HEK293 (cell line): Measurements from ENCODE around the gene F5.
A peak's percentile ranks its signal among the peaks of the same experiment; 100 is the strongest.

Source experiments
- CTCF ChIA-PET: fragments of 350-600 bp; formaldehyde crosslinking; extraction: SDS; loops from one replicate; lab custom pipeline; 2021; ENCODE audit warnings: antibody characterized with exemption; lab: Yijun Ruan, JAX
- POLR2A ChIA-PET: fragments of 300-600 bp; formaldehyde crosslinking; extraction: SDS; loops from one replicate; lab custom pipeline; 2020; ENCODE audit warnings: antibody characterized with exemption, inconsistent platforms; lab: Yijun Ruan, JAX
- H3K27ac ChIP-seq: fragments of 200-500 bp; sonication (Bioruptor generic); 2 replicates; pipeline ENCODE4 v1.5.1; 2014; ENCODE audit warnings: low read depth, low read length, control low read depth, inconsistent platforms; ENCODE audit errors: extremely low read depth
- H3K36me3 ChIP-seq, 2 experiments: fragments of 200-500 bp in 1 of 2; sonication (Bioruptor generic) in 1 of 2; 1 replicate in 1 of 2; 2 replicates in 1 of 2; pipeline ENCODE4 v1.5.1; 2014 to 2017; ENCODE audit warnings: inconsistent platforms in 2 of 2, low read length in 2 of 2; ENCODE audit not compliant: control insufficient read depth in 2 of 2, insufficient read depth in 1 of 2
- H3K4me1 ChIP-seq: fragments of 200-500 bp; sonication (Bioruptor generic); 2 replicates; pipeline ENCODE4 v1.5.1; 2014; ENCODE audit warnings: mild to moderate bottlenecking, low read length, inconsistent platforms; ENCODE audit not compliant: control insufficient read depth, insufficient read depth
- H3K4me3 ChIP-seq: 2 replicates; pipeline ENCODE4 v1.5.1; 2011; ENCODE audit warnings: low read depth, mild to moderate bottlenecking, control low read depth, low read length, moderate library complexity
- H3K9me3 ChIP-seq: fragments of 200-500 bp; sonication (Bioruptor generic); 2 replicates; pipeline ENCODE4 v1.5.1; 2014; ENCODE audit warnings: low read depth, low read length, inconsistent platforms; ENCODE audit not compliant: control insufficient read depth, insufficient read depth
- GLI4 ChIP-seq: fragments of 450-650 bp; formaldehyde crosslinking; IDR thresholded peaks from 2 replicates; pipeline ENCODE4 v1.5.1; 2016; ENCODE audit warnings: missing biosample characterization, missing genetic modification characterization
- HOXA7 ChIP-seq: sonication (generic); formaldehyde crosslinking; IDR thresholded peaks from 2 replicates; pipeline ENCODE4 v1.8.1; 2022; ENCODE audit warnings: missing genetic modification reagents, borderline replicate concordance
- SCRT2 ChIP-seq: fragments of 450-650 bp; formaldehyde crosslinking; IDR thresholded peaks from 2 replicates; pipeline ENCODE4 v1.5.1; 2016; ENCODE audit warnings: missing biosample characterization, missing genetic modification characterization
- SP2 ChIP-seq: fragments of 450-650 bp; formaldehyde crosslinking; IDR thresholded peaks from 2 replicates; pipeline ENCODE4 v1.5.1; 2016; ENCODE audit warnings: missing biosample characterization, missing genetic modification characterization
- ZBTB11 ChIP-seq: fragments of 450-650 bp; formaldehyde crosslinking; conservative IDR thresholded peaks from 2 replicates; pipeline ENCODE4 v1.5.1; 2016; ENCODE audit warnings: low read depth, missing biosample characterization, missing genetic modification characterization
- ZFP41 ChIP-seq: fragments of 450-650 bp; formaldehyde crosslinking; IDR thresholded peaks from 2 replicates; pipeline ENCODE4 v1.5.1; 2016; ENCODE audit warnings: missing biosample characterization, missing genetic modification characterization, borderline replicate concordance
- ZIC2 ChIP-seq: fragments of 450-650 bp; formaldehyde crosslinking; IDR thresholded peaks from 2 replicates; pipeline ENCODE4 v1.5.1; 2016; ENCODE audit warnings: missing biosample characterization, missing genetic modification characterization
- ZNF121 ChIP-seq: fragments of 450-650 bp; formaldehyde crosslinking; IDR thresholded peaks from 2 replicates; pipeline ENCODE4 v1.5.1; 2016; ENCODE audit warnings: missing biosample characterization, missing genetic modification characterization
- ZNF202 ChIP-seq: fragments of 450-650 bp; formaldehyde crosslinking; IDR thresholded peaks from 2 replicates; pipeline ENCODE4 v1.5.1; 2016; ENCODE audit warnings: missing biosample characterization, missing genetic modification characterization, borderline replicate concordance
- ZNF24 ChIP-seq: fragments of 450-650 bp; formaldehyde crosslinking; IDR thresholded peaks from 2 replicates; pipeline ENCODE4 v1.5.1; 2016; ENCODE audit warnings: missing biosample characterization, missing genetic modification characterization
- ZNF391 ChIP-seq: fragments of 450-650 bp; formaldehyde crosslinking; IDR thresholded peaks from 2 replicates; pipeline ENCODE4 v1.5.1; 2016; ENCODE audit warnings: low read depth, missing biosample characterization, missing genetic modification characterization, borderline replicate concordance
- ZNF394 ChIP-seq: fragments of 450-650 bp; formaldehyde crosslinking; IDR thresholded peaks from 2 replicates; pipeline ENCODE4 v1.5.1; 2016; ENCODE audit warnings: missing biosample characterization, missing genetic modification characterization, mild to moderate bottlenecking, moderate library complexity, borderline replicate concordance
- ZNF423 ChIP-seq: fragments of 450-650 bp; formaldehyde crosslinking; IDR thresholded peaks from 2 replicates; pipeline ENCODE4 v1.5.1; 2016; ENCODE audit warnings: missing biosample characterization, missing genetic modification characterization
- ZNF561 ChIP-seq: fragments of 450-650 bp; IDR thresholded peaks from 2 replicates; pipeline ENCODE4 v1.5.1; 2018; ENCODE audit warnings: missing biosample characterization, missing genetic modification characterization, borderline replicate concordance
- ZNF639 ChIP-seq: fragments of 450-650 bp; formaldehyde crosslinking; IDR thresholded peaks from 2 replicates; pipeline ENCODE4 v1.5.1; 2016; ENCODE audit warnings: missing biosample characterization, missing genetic modification characterization
- ZNF701 ChIP-seq: fragments of 450-650 bp; formaldehyde crosslinking; IDR thresholded peaks from 2 replicates; pipeline ENCODE4 v1.5.1; 2016; ENCODE audit warnings: missing biosample characterization, missing genetic modification characterization
- TF ChIP-seq, protein P1 (sequence below): fragments of 450-650 bp; formaldehyde crosslinking; IDR thresholded peaks from 2 replicates; pipeline ENCODE4 v1.5.0; 2017; ENCODE audit warnings: missing biosample characterization, missing genetic modification characterization, borderline replicate concordance
- TF ChIP-seq, protein P2 (sequence below): fragments of 450-650 bp; formaldehyde crosslinking; IDR thresholded peaks from 2 replicates; pipeline ENCODE4 v1.5.1; 2016; ENCODE audit warnings: missing biosample characterization, missing genetic modification characterization

The F5 gene

GRCh38 chr1:169479363-169480066 is 106.8 kb downstream of the F5 start:
- H3K27ac ChIP-seq, result no peak overlapping the region
- peaks cover 0 to 7% of the 10 kb centered on the region in 2 experiments; a peak in 2 of 3 replicates for H3K36me3 ChIP-seq
- no peak overlapping the region for H3K4me3 ChIP-seq
- TF ChIP-seq ZNF24 (tag by site-specific recombination) (no peak), ZNF701 (tag by site-specific recombination) (no peak), ZNF423 (no peak), ZNF391 (no peak), ZNF561 (tag by site-specific recombination) (no peak), ZNF394 (tag by site-specific recombination) (no peak), ZFP41 (tag by site-specific recombination) (no peak), ZNF639 (tag by site-specific recombination) (no peak), HOXA7 (CRISPR knock-in tag) (no peak), SCRT2 (tag by site-specific recombination) (no peak), ZBTB11 (tag by site-specific recombination) (no peak), ZNF121 (no peak), GLI4 (tag by site-specific recombination) (no peak), ZNF202 (no peak), SP2 (tag by site-specific recombination) (no peak)
- TF ChIP-seq, protein P1, sequence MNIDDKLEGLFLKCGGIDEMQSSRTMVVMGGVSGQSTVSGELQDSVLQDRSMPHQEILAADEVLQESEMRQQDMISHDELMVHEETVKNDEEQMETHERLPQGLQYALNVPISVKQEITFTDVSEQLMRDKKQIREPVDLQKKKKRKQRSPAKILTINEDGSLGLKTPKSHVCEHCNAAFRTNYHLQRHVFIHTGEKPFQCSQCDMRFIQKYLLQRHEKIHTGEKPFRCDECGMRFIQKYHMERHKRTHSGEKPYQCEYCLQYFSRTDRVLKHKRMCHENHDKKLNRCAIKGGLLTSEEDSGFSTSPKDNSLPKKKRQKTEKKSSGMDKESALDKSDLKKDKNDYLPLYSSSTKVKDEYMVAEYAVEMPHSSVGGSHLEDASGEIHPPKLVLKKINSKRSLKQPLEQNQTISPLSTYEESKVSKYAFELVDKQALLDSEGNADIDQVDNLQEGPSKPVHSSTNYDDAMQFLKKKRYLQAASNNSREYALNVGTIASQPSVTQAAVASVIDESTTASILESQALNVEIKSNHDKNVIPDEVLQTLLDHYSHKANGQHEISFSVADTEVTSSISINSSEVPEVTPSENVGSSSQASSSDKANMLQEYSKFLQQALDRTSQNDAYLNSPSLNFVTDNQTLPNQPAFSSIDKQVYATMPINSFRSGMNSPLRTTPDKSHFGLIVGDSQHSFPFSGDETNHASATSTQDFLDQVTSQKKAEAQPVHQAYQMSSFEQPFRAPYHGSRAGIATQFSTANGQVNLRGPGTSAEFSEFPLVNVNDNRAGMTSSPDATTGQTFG (tag by site-specific recombination), result no peak
- POLR2A ChIA-PET, result interaction anchor here (0.6 kb wide), 1 partner anchor 69 kb away, joined by 5 read pairs; no protein-coding TSS in a partner anchor
- CTCF ChIA-PET, result interaction anchor here (0.5 to 1.5 kb wide), 5 partner anchors 14 to 94 kb away, joined by 3 to 7 read pairs (median 3); no protein-coding TSS in a partner anchor
- no peaks in the 10 kb centered on the region for H3K9me3 ChIP-seq
- H3K4me1 ChIP-seq, result peaks cover 11% of the 10 kb centered on the region

- Histone ChIP-seq H3K9me3 (no peaks in the 10 kb centered on the region), H3K4me1 (peaks cover 3% of the 10 kb centered on the region; the same call in 1 of the 2 replicates), H3K4me3 (no peak overlapping the region), H3K27ac (no peak overlapping the region), H3K36me3 (peaks cover 0 to 7% of the 10 kb centered on the region in 2 experiments; a peak in 2 of 3 replicates)
- CTCF ChIA-PET, result no interaction called here
- TF ChIP-seq ZNF24 (tag by site-specific recombination), result no peak
- no peak for TF ChIP-seq ZNF561 (tag by site-specific recombination)
- no peak for TF ChIP-seq ZIC2 (tag by site-specific recombination)
- TF ChIP-seq, protein P2, sequence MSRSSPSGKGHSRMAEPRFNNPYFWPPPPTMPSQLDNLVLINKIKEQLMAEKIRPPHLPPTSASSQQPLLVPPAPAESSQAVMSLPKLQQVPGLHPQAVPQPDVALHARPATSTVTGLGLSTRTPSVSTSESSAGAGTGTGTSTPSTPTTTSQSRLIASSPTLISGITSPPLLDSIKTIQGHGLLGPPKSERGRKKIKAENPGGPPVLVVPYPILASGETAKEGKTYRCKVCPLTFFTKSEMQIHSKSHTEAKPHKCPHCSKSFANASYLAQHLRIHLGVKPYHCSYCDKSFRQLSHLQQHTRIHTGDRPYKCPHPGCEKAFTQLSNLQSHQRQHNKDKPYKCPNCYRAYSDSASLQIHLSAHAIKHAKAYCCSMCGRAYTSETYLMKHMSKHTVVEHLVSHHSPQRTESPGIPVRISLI (tag by site-specific recombination), result peak; percentile 92
- POLR2A ChIA-PET, result no interaction called here
Observed at GRCh38 chr1:169478094-169478672, 108.1 kb downstream of the F5 start.
